Inflammatory macrophage (primary cell): ENCODE results near the gene NSG2.
"Not testable (repeated sequence)": the region's sequence is repeated elsewhere in the genome, so short reads cannot be mapped to it uniquely, and the experiment has no call there.

ENCODE experiments used
- DNase-seq, 2 donors: peaks; one replicate each; pipeline ENCODE4 v3.0.0-alpha.2; 2020 to 2022

Gene NSG2

DNA sequence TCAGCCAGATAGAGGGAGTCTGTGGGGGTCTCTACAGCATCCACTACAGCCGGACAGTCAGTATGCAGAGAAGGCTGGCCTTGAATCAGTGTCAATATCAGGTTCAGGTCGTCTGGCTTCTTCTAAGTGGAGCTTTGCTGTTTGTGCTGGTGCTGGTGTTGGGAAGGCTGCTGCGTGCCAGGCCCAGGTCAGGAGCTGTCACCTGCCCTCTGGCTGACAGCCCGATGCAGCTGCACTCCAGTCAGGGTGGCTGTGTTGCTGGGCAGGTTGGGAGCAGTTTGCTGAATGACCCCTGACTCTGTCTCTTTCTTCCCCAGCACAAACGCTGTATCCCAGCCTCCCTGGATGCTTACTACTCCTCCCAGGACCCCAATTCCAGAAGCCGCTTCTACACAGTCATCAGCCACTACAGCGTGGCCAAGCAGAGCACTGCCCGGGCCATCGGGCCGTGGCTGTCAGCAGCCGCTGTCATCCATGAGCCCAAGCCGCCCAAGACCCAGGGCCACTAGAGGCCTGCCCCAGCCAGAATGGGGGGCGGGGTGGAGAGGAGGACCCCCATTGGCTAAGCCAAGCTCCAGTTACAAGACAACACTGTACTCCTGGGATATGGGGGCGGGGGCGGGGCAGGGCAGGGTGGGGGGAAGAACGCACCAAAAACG, 61.6 kb downstream of the NSG2 start:
- no peak for DNase-seq

DNA sequence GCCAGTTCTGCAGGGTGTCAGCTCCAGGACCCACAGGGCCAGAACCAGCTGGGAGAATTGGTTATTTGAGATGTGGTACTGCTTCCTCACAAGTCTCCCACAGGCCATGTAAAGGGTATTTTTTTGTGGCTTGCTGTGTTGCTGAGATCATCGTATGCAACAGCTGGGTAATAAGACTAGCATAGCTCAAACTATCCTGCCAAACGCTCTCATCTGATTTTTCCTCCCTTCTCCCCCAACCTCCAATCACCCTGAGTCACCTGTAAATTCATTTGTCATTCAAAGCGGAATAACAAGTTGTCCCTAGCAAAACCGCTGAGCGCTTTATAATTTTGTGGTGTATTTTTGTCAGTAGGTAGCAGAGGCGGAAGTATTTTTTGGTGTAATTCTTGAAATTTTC, 63.2 kb downstream of the NSG2 start:
- no peak for DNase-seq

- DNase-seq = no peak
These were observed 64.3 kb downstream of the NSG2 start for GRCh38 chr5:174109698-174110260.

DNA sequence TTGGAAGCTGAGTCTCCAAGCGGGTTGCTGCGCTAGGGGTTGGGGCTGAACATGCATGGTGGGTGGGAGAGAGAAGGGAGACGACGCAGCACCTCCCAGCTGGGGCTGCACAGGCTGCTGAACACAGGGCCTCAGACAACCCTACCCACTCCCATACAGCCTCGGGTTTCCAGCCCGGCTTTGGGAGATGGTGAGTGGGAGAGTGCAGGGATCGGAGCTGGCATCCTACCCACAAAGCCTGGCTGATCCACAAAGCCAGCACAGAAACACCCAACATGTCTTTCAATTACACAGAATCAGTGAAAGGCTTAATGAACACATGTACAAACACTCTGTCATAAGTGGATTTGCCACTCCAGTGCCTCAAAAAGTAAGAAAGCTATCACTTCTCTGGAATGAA, 64.8 kb downstream of the NSG2 start:
- DNase-seq = no peak

- DNase-seq = no peak
These were observed 65.9 kb downstream of the NSG2 start for GRCh38 chr5:174111287-174111973.

DNA sequence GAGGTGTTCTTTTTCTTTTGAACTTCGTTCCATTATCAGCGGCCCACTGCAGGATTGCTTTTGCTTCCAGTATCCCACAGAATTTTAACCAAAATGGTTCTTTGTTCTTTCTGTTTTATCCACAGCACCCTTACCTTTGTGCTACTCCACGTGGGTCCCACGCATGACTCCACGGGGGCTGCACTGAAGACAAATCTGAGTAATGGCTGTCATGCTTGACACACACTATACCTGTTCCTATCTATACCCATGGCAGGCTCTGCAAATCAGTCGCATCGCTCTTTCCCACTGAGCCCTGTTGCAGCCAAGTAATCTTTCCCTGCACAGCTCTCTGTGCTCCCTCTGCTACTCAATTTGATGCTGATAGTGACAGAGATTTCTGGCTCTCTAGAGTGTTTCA, 69.7 kb downstream of the NSG2 start:
- no peak for DNase-seq

GRCh38 chr5:174118823-174119467, 73.4 kb downstream of the NSG2 start:
- no peak for DNase-seq

DNA sequence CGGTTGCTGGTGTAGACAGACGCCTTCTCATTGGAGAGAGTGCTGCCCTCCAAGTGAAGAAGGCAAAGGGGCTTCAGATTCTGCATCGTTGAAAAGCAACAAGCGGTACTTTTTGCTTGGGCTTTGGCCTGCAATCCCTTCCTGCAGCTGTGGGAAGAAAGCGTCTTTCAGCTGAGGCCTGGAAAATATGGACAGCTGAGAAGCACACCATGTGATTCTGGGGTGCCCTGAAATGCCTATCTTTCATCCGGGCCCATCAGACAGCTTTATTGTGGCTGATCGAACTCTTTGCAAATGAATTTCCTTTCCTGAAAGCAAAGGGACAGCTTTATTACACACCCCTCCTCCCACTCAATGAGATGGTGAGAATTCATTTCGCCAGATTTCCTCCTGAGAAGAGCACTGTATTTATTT, 74.0 kb downstream of the NSG2 start:
- no peak for DNase-seq

DNA sequence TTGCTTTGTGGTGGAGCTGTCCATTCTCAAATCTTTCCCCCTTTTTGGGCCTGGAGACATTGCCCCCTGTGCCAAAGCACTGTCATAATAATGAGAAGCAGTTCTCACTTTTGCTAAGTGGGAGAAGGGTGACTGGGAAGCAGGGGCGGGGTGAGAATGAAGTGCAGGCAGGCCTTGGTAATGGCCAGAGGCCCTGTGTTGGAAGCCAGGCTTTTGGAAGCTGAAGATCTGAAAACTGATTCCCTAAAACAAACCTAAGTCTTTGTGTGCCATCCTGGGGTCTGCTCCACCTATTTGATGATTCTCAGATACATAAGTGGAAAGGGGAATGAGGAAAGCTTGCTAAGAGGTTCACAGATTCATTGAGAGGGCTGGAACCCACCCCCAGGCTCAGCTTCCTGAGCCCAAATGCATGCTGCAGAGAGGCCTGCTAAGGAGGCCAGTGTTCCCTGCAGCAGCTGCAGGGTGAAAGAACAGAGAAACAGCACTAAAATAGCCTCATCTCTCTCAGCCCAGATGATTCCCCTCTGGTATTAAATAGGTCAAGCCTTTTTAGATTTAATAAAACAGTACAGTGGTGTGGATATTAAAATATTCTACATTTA, 75.0 kb downstream of the NSG2 start:
- DNase-seq = no peak

DNA sequence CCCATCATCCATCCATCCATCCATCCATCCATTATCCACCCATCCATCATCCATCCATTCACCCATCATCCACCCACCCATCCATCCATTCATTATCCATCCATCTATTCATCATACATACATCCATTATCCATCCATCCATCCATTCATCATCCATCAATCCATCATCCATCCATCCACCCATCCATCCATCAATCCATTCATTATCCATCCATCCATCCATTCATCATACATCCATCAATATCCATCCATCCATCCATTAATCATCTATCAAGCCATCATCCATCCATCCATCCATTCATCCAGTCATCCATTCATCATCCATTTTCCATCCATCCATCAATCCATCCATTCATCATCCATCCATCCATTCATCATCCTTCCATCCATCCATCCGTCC, 89.0 kb downstream of the NSG2 start:
- DNase-seq = no peak

GRCh38 chr5:174139623-174140022, 94.1 kb downstream of the NSG2 start:
- no peak for DNase-seq

DNA sequence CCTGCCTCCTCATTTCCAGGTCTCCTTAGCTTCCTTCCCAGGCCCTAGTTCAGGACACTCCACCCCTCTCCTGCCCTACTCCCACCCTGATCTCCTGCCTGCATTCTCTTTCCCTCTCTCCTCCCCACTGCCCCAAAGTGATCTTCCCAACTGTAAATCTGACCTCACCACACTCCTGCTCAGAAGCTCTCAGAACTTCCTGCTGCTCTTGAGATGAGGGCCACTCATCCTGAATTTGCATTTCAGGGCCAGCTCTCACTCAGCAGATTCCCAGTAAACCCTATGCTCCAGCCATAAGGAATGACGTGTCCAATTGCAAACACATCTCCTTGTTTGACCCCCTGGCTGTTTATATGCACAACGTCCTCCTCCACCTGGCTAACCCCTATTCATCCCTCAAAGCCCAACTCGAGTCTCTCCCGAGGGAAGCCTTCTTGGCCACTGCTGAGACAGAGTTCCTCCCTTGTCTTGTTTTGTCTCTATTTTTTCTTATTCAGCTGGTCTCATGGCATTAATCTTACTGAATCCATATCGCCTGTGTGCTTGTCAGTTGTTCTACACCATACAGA, 95.0 kb downstream of the NSG2 start:
- DNase-seq = no peak

DNA sequence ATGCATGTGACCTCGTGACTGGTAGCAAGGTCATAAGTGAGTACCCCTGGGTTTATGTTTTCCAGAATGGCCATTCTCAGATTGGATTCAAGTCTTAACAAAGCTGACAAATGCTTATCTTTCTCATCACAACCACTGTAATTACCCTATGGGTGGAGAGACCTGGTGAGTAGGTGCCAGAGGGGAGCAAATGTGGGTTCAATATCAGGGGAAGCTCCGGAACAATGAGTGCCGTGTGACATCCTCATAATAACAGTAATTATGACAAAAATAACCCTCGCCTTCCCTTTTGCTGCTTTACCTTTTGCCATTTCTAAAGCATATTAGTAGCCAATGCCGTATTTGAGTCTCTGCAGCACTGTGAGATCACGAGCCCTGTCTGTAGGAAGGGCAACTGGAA, 95.9 kb downstream of the NSG2 start:
- no peak for DNase-seq

GRCh38 chr5:174145091-174145490, 99.6 kb downstream of the NSG2 start:
- no peak for DNase-seq

GRCh38 chr5:174145821-174146220, 100.3 kb downstream of the NSG2 start:
- no peak for DNase-seq

DNA sequence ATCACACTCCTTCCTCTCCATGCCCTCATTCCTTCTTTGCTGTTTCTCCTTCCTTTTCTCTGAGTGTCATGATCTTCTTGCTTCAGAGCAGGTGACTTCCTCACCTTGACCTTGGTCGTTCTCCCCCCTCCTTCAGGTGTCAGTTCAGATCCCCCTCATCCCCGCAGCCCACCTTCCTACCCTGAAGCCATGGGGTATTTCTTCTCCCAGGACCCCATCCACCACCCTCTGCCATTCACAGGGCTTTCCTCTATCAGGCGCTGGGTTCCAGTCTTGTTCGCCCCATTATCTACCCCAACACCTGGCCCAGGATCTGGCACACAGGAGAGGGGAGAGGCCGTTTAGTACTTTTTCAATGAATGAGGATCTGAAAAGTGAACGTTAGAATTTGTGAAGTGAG, 101.0 kb downstream of the NSG2 start:
- no peak for DNase-seq

- not testable (repeated sequence) for DNase-seq
These were observed 101.5 kb downstream of the NSG2 start for GRCh38 chr5:174147012-174147411.

DNA sequence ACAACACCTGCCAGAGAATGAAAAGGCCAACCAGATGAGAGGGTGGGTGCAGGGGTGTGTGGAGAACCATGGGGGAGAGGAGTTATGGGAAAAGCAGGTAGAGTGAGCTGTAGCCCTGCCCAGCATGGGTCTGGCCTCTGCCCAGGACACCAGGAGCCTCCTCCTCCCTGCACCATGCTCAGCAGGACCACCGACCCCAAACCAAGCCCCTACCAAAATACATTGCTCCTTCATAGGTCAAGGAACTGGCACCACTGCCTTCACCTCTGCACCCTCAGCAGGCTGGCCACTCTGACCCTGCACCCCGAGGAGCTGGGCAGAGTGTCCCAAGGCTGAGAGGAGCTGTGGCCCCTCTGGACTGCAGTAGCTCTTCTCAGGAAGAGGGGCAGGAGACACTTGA, 102.0 kb downstream of the NSG2 start:
- DNase-seq = no peak

GRCh38 chr5:174148721-174149120, 103.2 kb downstream of the NSG2 start:
- no peak for DNase-seq

DNA sequence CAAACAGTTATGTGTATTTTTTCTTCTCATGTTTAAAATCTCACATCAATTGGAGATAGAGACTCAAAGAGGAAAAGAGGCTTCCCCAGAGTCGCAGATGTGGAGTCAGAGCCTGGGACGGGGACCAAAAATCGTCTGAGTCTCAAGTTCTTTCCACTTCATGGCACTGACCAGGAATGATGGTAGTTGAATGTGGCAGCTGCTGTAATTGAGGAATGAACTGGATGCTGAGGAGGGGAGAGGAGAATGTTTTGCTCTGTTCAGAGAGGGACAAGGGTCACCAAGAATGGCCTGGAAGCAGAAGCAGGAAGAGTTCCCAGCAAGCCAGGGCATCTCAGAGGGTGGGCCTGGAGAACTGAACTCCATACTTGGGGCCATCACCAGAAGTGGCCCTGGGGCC, 103.9 kb downstream of the NSG2 start:
- no peak for DNase-seq

- no peak for DNase-seq
These were observed 104.5 kb downstream of the NSG2 start for GRCh38 chr5:174149989-174150388.

GRCh38 chr5:174151599-174152181, 106.2 kb downstream of the NSG2 start:
- no peak for DNase-seq

GRCh38 chr5:174154559-174154958, 109.1 kb downstream of the NSG2 start:
- no peak for DNase-seq
